GM21786 (cell line): ENCODE measurements around the gene ZNF594.
"Not testable (repeated sequence)": the region's sequence is repeated elsewhere in the genome, so short reads cannot be mapped to it uniquely, and the experiment has no call there.

Experiments
- ATAC-seq: cut with Tn5 transposase; IDR thresholded peaks from one replicate; pipeline ENCODE4 v1.9.1; 2021; ENCODE audit not compliant: unreplicated experiment

The ZNF594 gene

GRCh38 chr17:5191541-5192417 lies at the start of gene ZNF594:
Gene ZNF594 (minus strand): TSS chr17:5191868. CDS start chr17:5184256, 7,612 bp downstream.
- peak; percentile 90 for ATAC-seq

- ATAC-seq = not testable (repeated sequence)
Measured at GRCh38 chr17:5239769-5240168, 48.1 kb upstream of the ZNF594 start.

GRCh38 chr17:5238333-5238732 lies 46.7 kb upstream of the ZNF594 start:
- ATAC-seq = no peak

GRCh38 chr17:5237541-5238016 lies 45.9 kb upstream of the ZNF594 start:
- no peak for ATAC-seq

- no peak for ATAC-seq
Measured at GRCh38 chr17:5236938-5237540, 45.4 kb upstream of the ZNF594 start.

- ATAC-seq = peak; percentile 61
Measured at GRCh38 chr17:5234645-5235576, 43.2 kb upstream of the ZNF594 start, which contains the start of gene SCIMP. Gene SCIMP (minus strand): TSS chr17:5234860. CDS start chr17:5234755, 105 bp downstream.

- not testable (repeated sequence) for ATAC-seq
Measured at GRCh38 chr17:5233492-5233891, 41.8 kb upstream of the ZNF594 start.

GRCh38 chr17:5226940-5227878 lies 35.5 kb upstream of the ZNF594 start:
- no peak for ATAC-seq

- ATAC-seq = no peak
Measured at GRCh38 chr17:5225668-5226457, 34.2 kb upstream of the ZNF594 start.

GRCh38 chr17:5221912-5222311 lies 30.2 kb upstream of the ZNF594 start:
- ATAC-seq = not testable (repeated sequence)

GRCh38 chr17:5220074-5220473 lies 28.4 kb upstream of the ZNF594 start:
- ATAC-seq = no peak

GRCh38 chr17:5219536-5219935 lies 27.9 kb upstream of the ZNF594 start:
- ATAC-seq = no peak

GRCh38 chr17:5217562-5217961 lies 25.9 kb upstream of the ZNF594 start:
- not testable (repeated sequence) for ATAC-seq

GRCh38 chr17:5211458-5211857 lies 19.8 kb upstream of the ZNF594 start:
- no peak for ATAC-seq

GRCh38 chr17:5210614-5211252 lies 19.1 kb upstream of the ZNF594 start:
- ATAC-seq = no peak

GRCh38 chr17:5210091-5210490 lies 18.4 kb upstream of the ZNF594 start:
- no peak for ATAC-seq

- ATAC-seq = no peak
Measured at GRCh38 chr17:5209396-5209795, 17.7 kb upstream of the ZNF594 start.

GRCh38 chr17:5203908-5204294 lies 12.2 kb upstream of the ZNF594 start:
- ATAC-seq = no peak
